Measurements from ENCODE around the gene CFLAR.
A peak's percentile ranks its signal among the peaks of the same experiment; 100 is the strongest.

The CFLAR gene

DNA sequence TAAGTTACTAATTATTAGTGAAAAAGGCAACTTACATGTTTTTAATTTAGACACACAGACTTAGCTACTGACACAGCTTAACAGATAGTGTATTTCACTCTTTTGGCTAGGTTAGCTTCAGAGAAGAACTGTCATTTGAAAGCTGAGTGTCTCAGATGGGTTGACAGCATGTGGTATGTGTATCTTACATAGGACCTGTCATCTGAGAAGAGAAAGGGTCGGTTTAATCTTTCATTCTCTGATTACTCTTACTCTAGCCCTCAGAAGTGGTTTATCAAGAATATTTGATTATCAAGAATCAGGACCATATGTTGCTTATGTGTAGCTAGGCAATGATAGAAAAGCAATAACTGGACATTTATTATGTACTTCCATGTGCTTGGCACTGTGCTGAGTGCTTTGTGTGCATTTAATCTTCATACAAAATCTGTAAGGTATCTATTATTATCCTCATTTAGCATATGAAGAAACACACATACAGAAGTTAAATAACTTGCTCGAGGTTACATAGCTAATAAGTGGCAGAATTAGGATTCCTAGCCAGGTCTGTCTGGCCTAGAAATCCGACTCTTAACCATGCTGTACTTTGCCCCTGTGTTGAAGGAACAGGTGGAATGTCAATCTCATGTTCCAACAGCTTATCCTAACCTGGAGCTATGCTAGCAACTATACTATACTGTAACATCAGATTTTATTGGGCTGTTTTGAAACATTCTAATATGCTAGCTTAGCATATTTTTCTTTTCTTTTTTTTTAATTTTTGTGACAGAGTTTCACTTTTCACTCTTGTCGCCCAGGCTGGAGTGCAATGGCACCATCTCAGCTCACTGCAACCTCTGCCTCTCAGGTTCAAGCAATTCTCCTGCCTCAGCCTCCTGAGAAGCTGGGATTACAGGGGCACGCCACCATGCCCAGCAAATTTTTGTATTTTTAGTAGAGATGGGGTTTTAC lies 28.4 kb downstream of the CFLAR start:
- TF ChIP-seq TCF4 (CRISPR knock-in tag; IDR thresholded peaks at IDR 0.05; ENCODE audit: borderline replicate concordance), result peak; percentile 53; the same call in 1 of the 2 replicates
- TF ChIP-seq, protein P1, sequence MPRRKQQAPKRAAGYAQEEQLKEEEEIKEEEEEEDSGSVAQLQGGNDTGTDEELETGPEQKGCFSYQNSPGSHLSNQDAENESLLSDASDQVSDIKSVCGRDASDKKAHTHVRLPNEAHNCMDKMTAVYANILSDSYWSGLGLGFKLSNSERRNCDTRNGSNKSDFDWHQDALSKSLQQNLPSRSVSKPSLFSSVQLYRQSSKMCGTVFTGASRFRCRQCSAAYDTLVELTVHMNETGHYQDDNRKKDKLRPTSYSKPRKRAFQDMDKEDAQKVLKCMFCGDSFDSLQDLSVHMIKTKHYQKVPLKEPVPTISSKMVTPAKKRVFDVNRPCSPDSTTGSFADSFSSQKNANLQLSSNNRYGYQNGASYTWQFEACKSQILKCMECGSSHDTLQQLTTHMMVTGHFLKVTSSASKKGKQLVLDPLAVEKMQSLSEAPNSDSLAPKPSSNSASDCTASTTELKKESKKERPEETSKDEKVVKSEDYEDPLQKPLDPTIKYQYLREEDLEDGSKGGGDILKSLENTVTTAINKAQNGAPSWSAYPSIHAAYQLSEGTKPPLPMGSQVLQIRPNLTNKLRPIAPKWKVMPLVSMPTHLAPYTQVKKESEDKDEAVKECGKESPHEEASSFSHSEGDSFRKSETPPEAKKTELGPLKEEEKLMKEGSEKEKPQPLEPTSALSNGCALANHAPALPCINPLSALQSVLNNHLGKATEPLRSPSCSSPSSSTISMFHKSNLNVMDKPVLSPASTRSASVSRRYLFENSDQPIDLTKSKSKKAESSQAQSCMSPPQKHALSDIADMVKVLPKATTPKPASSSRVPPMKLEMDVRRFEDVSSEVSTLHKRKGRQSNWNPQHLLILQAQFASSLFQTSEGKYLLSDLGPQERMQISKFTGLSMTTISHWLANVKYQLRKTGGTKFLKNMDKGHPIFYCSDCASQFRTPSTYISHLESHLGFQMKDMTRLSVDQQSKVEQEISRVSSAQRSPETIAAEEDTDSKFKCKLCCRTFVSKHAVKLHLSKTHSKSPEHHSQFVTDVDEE (CRISPR knock-in tag; IDR thresholded peaks at IDR 0.05), result 0 out of 2 replicates have a peak, but pooled peaks have one; percentile 57
- TF ChIP-seq, protein P2, sequence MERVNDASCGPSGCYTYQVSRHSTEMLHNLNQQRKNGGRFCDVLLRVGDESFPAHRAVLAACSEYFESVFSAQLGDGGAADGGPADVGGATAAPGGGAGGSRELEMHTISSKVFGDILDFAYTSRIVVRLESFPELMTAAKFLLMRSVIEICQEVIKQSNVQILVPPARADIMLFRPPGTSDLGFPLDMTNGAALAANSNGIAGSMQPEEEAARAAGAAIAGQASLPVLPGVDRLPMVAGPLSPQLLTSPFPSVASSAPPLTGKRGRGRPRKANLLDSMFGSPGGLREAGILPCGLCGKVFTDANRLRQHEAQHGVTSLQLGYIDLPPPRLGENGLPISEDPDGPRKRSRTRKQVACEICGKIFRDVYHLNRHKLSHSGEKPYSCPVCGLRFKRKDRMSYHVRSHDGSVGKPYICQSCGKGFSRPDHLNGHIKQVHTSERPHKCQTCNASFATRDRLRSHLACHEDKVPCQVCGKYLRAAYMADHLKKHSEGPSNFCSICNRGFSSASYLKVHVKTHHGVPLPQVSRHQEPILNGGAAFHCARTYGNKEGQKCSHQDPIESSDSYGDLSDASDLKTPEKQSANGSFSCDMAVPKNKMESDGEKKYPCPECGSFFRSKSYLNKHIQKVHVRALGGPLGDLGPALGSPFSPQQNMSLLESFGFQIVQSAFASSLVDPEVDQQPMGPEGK (CRISPR knock-in tag; IDR thresholded peaks at IDR 0.05; ENCODE audit: borderline replicate concordance), result no peak

DNA sequence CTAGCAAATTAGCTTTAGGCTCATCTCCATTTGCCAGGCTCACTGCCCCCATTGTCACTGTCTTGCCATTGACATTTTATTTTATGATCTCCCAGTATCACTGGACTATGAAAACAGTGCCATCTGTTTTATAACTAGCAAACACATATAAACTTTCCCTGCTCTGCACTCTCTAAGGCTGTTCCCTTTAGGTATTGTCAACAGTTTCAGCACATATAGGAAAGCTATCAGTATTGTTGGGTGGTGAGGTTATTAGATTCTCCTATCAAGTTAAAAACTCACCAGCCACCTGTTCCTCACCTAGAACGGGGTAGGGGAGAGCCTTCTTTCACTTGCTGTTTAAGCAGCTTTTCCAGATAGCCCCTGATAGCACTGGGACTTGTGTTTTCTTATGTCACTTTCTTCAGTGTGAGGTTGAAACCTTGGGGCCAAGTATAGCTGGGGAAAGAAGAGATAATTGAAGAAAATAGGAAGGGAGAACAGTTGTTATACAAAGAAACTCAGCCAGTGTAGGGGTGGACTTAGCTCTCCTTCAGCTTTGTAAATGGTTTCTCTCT lies 32.5 kb downstream of the CFLAR start:
- no peak; the same call in 2 of the 3 replicates for ATAC-seq
- TF ChIP-seq PPARA (CRISPR knock-in tag; IDR thresholded peaks at IDR 0.05; ENCODE audit: borderline replicate concordance), result no peak
- no peak for TF ChIP-seq ARNTL (CRISPR knock-in tag; IDR thresholded peaks at IDR 0.05; ENCODE audit: borderline replicate concordance, low read depth)
- peak; percentile 35; the same call in 1 of the 2 replicates for TF ChIP-seq RARB (CRISPR knock-in tag; IDR thresholded peaks at IDR 0.05)
- no peak for TF ChIP-seq ESRRG (CRISPR knock-in tag; IDR thresholded peaks at IDR 0.05)
- TF ChIP-seq, protein P3, sequence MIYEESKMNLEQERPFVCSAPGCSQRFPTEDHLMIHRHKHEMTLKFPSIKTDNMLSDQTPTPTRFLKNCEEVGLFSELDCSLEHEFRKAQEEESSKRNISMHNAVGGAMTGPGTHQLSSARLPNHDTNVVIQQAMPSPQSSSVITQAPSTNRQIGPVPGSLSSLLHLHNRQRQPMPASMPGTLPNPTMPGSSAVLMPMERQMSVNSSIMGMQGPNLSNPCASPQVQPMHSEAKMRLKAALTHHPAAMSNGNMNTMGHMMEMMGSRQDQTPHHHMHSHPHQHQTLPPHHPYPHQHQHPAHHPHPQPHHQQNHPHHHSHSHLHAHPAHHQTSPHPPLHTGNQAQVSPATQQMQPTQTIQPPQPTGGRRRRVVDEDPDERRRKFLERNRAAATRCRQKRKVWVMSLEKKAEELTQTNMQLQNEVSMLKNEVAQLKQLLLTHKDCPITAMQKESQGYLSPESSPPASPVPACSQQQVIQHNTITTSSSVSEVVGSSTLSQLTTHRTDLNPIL (CRISPR knock-in tag; IDR thresholded peaks at IDR 0.05; ENCODE audit: low read depth), result no peak
- no peak for TF ChIP-seq TCF4 (CRISPR knock-in tag; IDR thresholded peaks at IDR 0.05; ENCODE audit: borderline replicate concordance)
- TF ChIP-seq SNAI2 (CRISPR knock-in tag; IDR thresholded peaks at IDR 0.05), result no peak
- TF ChIP-seq ZFP3 (CRISPR knock-in tag; IDR thresholded peaks at IDR 0.05), result peak; percentile 8; the same call in 1 of the 2 replicates
- TF ChIP-seq, protein P2 (CRISPR knock-in tag; IDR thresholded peaks at IDR 0.05; ENCODE audit: borderline replicate concordance), result no peak
- no peak for TF ChIP-seq BACH2 (CRISPR knock-in tag; IDR thresholded peaks at IDR 0.05; ENCODE audit: borderline replicate concordance)
- TF ChIP-seq GLIS3 (CRISPR knock-in tag; IDR thresholded peaks at IDR 0.05), result no peak
- TF ChIP-seq ISL1 (CRISPR knock-in tag; IDR thresholded peaks at IDR 0.05), result 0 out of 2 replicates have a peak, but pooled peaks have one; percentile 6
- TF ChIP-seq, protein P4, sequence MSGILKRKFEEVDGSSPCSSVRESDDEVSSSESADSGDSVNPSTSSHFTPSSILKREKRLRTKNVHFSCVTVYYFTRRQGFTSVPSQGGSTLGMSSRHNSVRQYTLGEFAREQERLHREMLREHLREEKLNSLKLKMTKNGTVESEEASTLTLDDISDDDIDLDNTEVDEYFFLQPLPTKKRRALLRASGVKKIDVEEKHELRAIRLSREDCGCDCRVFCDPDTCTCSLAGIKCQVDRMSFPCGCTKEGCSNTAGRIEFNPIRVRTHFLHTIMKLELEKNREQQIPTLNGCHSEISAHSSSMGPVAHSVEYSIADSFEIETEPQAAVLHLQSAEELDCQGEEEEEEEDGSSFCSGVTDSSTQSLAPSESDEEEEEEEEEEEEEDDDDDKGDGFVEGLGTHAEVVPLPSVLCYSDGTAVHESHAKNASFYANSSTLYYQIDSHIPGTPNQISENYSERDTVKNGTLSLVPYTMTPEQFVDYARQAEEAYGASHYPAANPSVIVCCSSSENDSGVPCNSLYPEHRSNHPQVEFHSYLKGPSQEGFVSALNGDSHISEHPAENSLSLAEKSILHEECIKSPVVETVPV (CRISPR knock-in tag; IDR thresholded peaks at IDR 0.05), result no peak
- no peak for TF ChIP-seq ZNF8 (CRISPR knock-in tag; IDR thresholded peaks at IDR 0.05)
- TF ChIP-seq ZNF565 (CRISPR knock-in tag; conservative IDR thresholded peaks at IDR 0.05; ENCODE audit: low read depth), result no peak
- TF ChIP-seq ZNF70 (CRISPR knock-in tag; IDR thresholded peaks at IDR 0.05), result no peak
- no peak for TF ChIP-seq OSR1 (CRISPR knock-in tag; IDR thresholded peaks at IDR 0.05)
- TF ChIP-seq, protein P5, sequence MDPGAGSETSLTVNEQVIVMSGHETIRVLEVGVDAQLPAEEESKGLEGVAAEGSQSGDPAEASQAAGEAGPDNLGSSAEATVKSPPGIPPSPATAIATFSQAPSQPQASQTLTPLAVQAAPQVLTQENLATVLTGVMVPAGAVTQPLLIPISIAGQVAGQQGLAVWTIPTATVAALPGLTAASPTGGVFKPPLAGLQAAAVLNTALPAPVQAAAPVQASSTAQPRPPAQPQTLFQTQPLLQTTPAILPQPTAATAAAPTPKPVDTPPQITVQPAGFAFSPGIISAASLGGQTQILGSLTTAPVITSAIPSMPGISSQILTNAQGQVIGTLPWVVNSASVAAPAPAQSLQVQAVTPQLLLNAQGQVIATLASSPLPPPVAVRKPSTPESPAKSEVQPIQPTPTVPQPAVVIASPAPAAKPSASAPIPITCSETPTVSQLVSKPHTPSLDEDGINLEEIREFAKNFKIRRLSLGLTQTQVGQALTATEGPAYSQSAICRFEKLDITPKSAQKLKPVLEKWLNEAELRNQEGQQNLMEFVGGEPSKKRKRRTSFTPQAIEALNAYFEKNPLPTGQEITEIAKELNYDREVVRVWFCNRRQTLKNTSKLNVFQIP (CRISPR knock-in tag; IDR thresholded peaks at IDR 0.05; ENCODE audit: borderline replicate concordance, low read depth), result no peak; the same call in 1 of the 2 replicates
- TF ChIP-seq, protein P1 (CRISPR knock-in tag; IDR thresholded peaks at IDR 0.05), result no peak
- TF ChIP-seq CSDC2 (CRISPR knock-in tag; IDR thresholded peaks at IDR 0.05), result no peak
- no peak for TF ChIP-seq ZFP30 (CRISPR knock-in tag; IDR thresholded peaks at IDR 0.05)
- no peak for TF ChIP-seq TOX (CRISPR knock-in tag; IDR thresholded peaks at IDR 0.05; ENCODE audit: borderline replicate concordance)
- no peak for TF ChIP-seq ZC3H10 (CRISPR knock-in tag; IDR thresholded peaks at IDR 0.05)

More for the DNA sequence above, 28.4 kb downstream of the CFLAR start:
- peak; percentile 36; the same call in 2 of the 3 replicates for ATAC-seq
